GM13976 (cell line): ENCODE results near the gene REX1BD.
"Not testable (repeated sequence)": the region's sequence is repeated elsewhere in the genome, so short reads cannot be mapped to it uniquely, and the experiment has no call there.

Experiments
- DNase-seq: peaks from one replicate; pipeline ENCODE4 v3.0.0; 2012; ENCODE audit warnings: low spot score
- in situ Hi-C: fragments of 300-500 bp; cut with MboI; formaldehyde crosslinking; loops from one replicate; pipeline ENCODE4 v1.12.0; 2022; ENCODE audit warnings: low sequenced_read_pairs, mixed read lengths, inconsistent platforms; ENCODE audit not compliant: unreplicated experiment
- TF ChIP-seq, protein P1 (sequence below): IDR thresholded peaks from 2 replicates; pipeline ENCODE4 v1.5.1; 2012; ENCODE audit warnings: borderline replicate concordance, mild to moderate bottlenecking; ENCODE audit not compliant: insufficient read depth; ENCODE audit errors: extremely low read depth, missing control alignments, control extremely low read depth

Gene REX1BD

GRCh38 chr19:18595475-18595874 lies 6.9 kb downstream of the REX1BD start:
- TF ChIP-seq, protein P1, sequence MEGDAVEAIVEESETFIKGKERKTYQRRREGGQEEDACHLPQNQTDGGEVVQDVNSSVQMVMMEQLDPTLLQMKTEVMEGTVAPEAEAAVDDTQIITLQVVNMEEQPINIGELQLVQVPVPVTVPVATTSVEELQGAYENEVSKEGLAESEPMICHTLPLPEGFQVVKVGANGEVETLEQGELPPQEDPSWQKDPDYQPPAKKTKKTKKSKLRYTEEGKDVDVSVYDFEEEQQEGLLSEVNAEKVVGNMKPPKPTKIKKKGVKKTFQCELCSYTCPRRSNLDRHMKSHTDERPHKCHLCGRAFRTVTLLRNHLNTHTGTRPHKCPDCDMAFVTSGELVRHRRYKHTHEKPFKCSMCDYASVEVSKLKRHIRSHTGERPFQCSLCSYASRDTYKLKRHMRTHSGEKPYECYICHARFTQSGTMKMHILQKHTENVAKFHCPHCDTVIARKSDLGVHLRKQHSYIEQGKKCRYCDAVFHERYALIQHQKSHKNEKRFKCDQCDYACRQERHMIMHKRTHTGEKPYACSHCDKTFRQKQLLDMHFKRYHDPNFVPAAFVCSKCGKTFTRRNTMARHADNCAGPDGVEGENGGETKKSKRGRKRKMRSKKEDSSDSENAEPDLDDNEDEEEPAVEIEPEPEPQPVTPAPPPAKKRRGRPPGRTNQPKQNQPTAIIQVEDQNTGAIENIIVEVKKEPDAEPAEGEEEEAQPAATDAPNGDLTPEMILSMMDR, result no peak
- DNase-seq, result no peak
- in situ Hi-C loops, result no loop called here

DNA sequence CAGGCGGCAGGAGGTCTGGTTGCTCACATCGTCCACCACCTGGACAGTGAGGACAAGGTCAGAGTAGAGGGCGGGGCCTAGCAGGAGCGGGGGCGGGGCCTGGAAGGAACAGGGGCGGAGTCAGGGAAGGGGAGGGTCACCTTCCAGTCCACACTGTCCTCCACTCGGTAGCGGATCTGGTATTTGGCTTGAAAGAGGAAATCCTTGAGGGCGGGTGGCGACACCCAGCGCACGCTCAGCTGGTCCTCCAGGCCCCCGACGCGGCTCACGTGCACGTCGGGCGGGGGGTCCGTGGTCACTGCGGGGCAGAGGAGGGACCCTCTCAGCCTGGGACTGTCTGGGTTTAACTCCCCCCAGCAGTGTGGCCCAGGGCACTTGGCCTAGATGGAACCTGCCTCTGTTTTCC lies 8.2 kb downstream of the REX1BD start:
- peak; percentile 67 for DNase-seq
- in situ Hi-C loops, result no loop called here
- TF ChIP-seq, protein P1, result no peak

- TF ChIP-seq, protein P1, result no peak
- DNase-seq, result peak; percentile 31
- in situ Hi-C loops, result no loop called here
Measured at GRCh38 chr19:18597809-18598660, 9.4 kb downstream of the REX1BD start.

DNA sequence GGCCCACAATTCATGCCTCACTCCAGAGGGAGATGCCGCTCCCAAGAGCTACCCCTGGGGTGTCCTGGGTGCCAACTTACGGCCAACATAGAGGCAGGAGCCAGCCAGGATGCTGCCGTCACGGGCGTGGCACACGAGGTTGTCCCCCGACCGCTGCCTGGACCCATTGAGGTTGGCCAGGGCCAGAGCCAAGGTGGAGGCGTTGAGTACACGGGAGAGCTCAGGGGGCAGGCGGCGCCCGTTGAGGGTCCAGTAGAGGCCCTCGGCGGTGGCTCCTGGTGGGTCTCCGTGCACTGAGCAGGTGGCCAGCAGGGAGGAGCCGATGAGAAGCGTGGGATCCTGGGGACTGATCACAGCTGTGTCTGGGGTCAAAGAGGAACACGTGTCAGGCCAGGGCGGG lies 10.9 kb downstream of the REX1BD start:
- DNase-seq, result peak; percentile 28
- TF ChIP-seq, protein P1, result no peak
- in situ Hi-C loops, result no loop called here

DNA sequence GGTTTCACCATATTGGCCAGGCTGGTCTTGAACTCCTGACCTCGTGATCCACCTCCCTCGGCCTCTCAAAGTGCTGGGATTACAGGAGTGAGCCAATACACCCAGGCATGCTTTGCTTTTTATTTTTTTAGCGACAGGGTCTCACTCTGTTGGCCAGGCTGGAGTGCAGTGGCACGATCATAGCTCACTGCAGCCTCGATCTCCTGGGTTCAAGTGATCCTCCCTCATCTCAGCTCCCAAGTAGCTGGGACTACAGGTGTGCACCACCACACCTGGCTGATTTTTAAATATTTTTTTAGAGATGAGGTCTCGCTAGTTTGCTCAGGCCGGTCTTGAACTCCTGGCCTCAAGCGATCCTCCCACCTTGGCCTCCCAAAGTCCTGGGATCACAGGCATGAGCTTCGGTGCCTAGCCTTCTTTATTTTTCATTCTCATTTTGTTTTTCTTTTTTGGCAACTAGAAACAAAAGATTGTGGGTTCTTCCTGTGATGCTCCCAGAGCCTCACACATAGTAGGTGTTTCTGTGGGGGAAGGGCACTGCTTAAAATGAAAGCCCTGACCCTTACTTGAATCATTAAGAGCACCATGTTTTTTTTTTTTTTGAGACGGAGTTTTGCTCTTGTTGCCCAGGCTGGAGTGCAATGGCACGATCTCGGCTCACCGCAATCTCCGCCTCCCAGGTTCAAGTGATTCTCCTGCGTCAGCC lies 12.2 kb downstream of the REX1BD start:
- DNase-seq, in situ Hi-C loops: not testable (repeated sequence)

- in situ Hi-C loops, result no loop called here
Measured at GRCh38 chr19:18601875-18602274, 13.3 kb downstream of the REX1BD start.

More at GRCh38 chr19:18601875-18602274, 13.3 kb downstream of the REX1BD start:
- TF ChIP-seq, protein P1, result no peak
- DNase-seq, result no peak
